NOMO-1 (cell line): ENCODE measurements around the gene GJA9.

Experiments
- DNase-seq, 2 experiments: peaks; one replicate each; lab custom pipeline; 2025; ENCODE audit not compliant: unreplicated experiment in 2 of 2; lab: John Stamatoyannopoulos, UW

The GJA9 gene

DNA sequence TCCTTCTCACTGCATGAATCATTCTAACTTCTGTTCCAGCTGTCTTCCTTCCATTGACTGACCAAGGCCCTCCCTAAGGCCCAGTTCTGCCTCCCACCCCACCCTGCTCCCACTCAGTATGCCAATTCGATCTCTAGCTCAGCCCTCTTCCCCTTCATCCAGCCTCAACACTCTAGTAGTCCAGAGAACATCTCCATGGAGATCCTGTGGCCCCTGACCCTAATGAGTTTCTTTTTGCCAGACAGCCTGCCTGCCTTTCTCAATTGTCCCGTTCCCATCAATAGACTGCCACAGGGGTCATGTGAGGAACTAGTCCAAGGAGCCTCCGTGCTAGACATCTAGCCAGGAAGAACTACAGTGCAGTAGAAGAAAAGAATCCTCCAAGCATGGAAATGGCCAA lies 48.2 kb downstream of the GJA9 start:
- no peak for DNase-seq

DNA sequence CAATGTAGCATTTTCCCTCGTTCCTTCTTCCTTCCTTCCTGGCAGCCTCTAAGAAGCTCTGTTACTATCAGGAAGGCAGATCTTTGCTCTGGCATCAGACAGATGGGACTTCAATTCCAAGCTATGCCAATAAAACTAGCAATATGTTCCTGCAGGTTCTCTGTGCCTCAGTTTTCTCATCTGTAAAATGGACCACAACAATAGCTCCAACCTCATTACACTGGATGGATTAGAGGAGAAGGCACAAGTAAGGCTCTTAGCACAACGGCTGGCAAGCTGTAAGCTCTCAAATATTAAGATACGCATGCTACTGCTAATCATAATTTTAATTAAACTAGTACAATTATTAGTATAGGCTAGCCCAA lies 49.0 kb downstream of the GJA9 start:
- no peak for DNase-seq

DNA sequence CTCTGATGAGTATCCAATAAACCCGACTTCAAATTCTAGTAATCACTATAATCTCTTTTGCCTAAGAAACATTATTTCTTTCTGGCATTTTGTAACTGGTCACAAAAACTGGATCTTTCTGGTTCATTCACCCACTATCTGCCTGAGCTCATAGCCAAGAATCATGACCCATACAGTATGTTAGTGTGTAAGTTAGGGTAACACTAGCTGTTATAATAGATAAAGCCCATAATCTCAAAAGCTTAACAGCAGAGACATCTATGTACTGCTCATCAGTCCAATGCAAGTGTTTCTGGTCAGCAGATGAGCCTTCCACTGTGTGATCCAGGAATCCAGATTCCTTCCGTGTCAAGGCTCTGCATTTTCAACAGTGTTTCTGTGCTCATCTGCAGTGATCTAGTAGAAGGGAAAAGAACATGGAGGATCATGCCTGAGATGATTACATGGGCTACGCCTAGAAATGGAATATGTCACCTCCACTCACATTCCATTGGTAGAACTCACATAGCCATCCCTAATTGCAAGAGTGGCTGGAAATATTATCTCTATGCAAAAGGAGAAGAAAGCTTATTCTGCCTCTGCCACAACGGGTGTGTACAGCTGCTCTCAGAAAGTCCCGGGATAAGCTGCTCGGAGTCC lies 49.5 kb downstream of the GJA9 start:
- no peak for DNase-seq

DNA sequence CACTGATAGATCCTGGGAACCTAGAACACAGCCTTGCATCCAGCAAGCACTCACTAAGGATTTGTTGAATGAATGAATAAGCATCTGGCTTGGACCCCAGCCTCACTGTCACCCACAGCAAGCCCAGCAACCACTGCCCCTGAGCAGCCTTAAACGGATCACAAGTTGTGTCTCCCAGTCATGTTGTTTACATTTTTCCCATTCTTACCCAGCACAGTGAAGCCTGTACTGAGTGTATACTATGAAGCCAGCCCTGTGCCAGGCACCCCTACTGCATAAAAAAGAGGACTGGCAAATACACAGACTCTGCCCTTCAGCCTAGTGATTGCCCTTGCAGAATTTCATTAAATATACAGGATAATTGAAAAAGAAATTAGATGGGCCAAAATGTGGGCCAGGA lies 52.0 kb downstream of the GJA9 start:
- DNase-seq = no peak

DNA sequence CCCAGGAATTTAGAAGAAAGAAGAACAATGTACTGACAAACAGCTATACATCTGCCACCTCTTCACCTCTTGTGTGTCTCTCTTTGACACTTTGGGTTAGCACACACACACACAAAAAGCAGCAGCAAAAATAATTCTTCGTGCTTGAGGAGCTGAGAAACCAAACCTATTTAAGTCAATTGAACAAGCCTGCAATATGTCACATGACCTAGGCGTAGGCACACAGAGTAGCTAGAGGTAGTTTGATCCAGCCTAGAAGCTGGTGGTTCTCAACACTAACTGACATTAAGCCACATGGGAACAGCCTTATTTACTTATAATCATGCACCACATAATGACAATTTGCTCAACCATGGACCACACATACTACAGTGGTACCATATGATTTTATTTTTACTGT lies 54.1 kb downstream of the GJA9 start:
- DNase-seq = no peak

DNA sequence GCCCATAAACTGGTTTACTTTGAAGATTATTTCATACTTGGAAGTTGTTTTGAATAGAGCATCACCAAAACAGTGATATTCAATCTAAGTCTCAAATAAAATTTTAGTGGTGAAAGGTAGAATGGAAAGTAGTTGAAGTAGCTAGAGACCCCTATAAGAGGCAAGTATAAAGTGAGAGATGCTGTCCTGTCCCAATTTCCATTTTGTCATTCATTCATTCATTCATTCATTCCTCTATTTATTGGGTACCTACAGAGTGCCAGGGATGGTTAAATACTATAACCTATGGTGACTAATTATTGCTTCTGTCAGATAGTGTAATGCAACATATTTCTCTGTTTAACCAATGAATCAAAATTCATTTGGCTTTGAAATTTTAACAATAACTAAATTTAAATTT lies 54.5 kb downstream of the GJA9 start:
- DNase-seq = no peak

DNA sequence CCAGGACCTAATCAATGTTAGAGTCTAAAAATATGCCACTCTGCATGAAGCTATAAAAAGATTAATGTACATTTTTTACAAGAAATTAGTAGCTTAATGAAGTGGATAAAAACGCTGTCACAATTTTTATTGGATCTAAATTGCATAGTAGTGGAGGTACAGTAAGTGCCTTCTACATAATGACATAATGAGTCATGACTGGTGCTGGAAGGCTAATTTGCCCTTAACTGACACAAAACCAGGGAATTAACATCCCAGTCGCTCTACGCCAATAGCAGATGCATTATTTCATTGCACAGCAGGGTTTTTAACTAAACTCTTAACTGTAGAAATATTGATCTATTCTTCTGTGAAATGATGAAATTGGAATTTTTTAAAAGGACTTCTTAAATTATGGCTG lies 55.1 kb downstream of the GJA9 start:
- peak in 1 of 2 experiments; percentile 13 for DNase-seq
